Endodermal cell (in vitro differentiated cells): ENCODE results near the gene ZNF74. TPM values are rescaled to one million over a fixed set of nuclear protein-coding genes. Genes with fewer than 3 reads are reported as not detected.
"Not testable (repeated sequence)": the region's sequence is repeated elsewhere in the genome, so short reads cannot be mapped to it uniquely, and the experiment has no call there.

Experiments used
- DNase-seq: peaks from one replicate; pipeline ENCODE4 v3.0.0-alpha.2; 2017
- H3K27ac ChIP-seq: 2 replicates; pipeline ENCODE4 v1.5.1; 2013; ENCODE audit warnings: mild to moderate bottlenecking, low read depth, low read length, moderate library complexity
- H3K27me3 ChIP-seq: 2 replicates; pipeline ENCODE4 v1.6.1; 2013; ENCODE audit warnings: mild to moderate bottlenecking, low read length, moderate library complexity; ENCODE audit not compliant: insufficient read depth, control insufficient read depth, poor library complexity, severe bottlenecking
- H3K36me3 ChIP-seq: 2 replicates; pipeline ENCODE4 v1.7.0; 2013; ENCODE audit warnings: mild to moderate bottlenecking, low read length, moderate library complexity; ENCODE audit not compliant: control insufficient read depth, insufficient read depth
- H3K4me1 ChIP-seq: one replicate; pipeline ENCODE4 v1.7.0; 2013; ENCODE audit warnings: low read length; ENCODE audit not compliant: control insufficient read depth, insufficient read depth
- H3K4me3 ChIP-seq: 2 replicates; pipeline ENCODE4 v1.5.1; 2013; ENCODE audit warnings: mild to moderate bottlenecking, low read length, moderate library complexity
- H3K9ac ChIP-seq: 2 replicates; pipeline ENCODE4 v1.6.1; 2013; ENCODE audit warnings: mild to moderate bottlenecking, low read length, moderate library complexity; ENCODE audit not compliant: poor library complexity, severe bottlenecking; ENCODE audit errors: extremely low read depth
- H3K9me3 ChIP-seq: 2 replicates; pipeline ENCODE4 v1.6.1; 2013; ENCODE audit warnings: mild to moderate bottlenecking, low read length, moderate library complexity; ENCODE audit not compliant: control insufficient read depth
- H3K27ac Mint-ChIP-seq: 2 replicates; pipeline ENCODE4 v1.8.0; 2020; ENCODE audit warnings: mixed read lengths
- H3K27me3 Mint-ChIP-seq: 2 replicates; pipeline ENCODE4 v1.8.0; 2021; ENCODE audit warnings: mild to moderate bottlenecking, mixed read lengths; ENCODE audit not compliant: insufficient read depth
- H3K36me3 Mint-ChIP-seq: 2 replicates; pipeline ENCODE4 v1.8.0; 2020; ENCODE audit warnings: low read depth, mixed read lengths
- H3K4me1 Mint-ChIP-seq: 2 replicates; pipeline ENCODE4 v1.8.0; 2020; ENCODE audit warnings: mixed read lengths
- H3K4me3 Mint-ChIP-seq: 2 replicates; pipeline ENCODE4 v1.8.0; 2020; ENCODE audit warnings: mild to moderate bottlenecking, moderate library complexity, mixed read lengths
- H3K9me3 Mint-ChIP-seq: 2 replicates; pipeline ENCODE4 v1.8.0; 2020; ENCODE audit warnings: mild to moderate bottlenecking, mixed read lengths
- WGBS, 2 experiments: methylation state at CpG; one replicate each; pipeline versions ENCODE4 v1.1.5 to v1.1.7; 2013; ENCODE audit warnings: missing lambda C conversion rate in 2 of 2, mixed read lengths in 1 of 2; ENCODE audit not compliant: insufficient coverage in 1 of 2, insufficient read length in 1 of 2; 5-methylcytosine and 5-hydroxymethylcytosine counted together
- total RNA-seq, 2 donors: library from RNA; stranded (reverse); fragmentation: NEBNext Ultra II Directional in 1 of 2; extraction: Animal tissue kit (Norgen Biotek cat#: 25700) in 1 of 2; gene quantifications; 2 replicates in 1 of 2; 3 replicates in 1 of 2; pipeline ENCODE4 v1.2.1, GENCODE V29; 2021
- TF ChIP-seq, protein P1 (sequence below): fragments of 200-600 bp; sonication (generic); conservative IDR thresholded peaks from 2 replicates; pipeline ENCODE4 v1.5.0; 2021; ENCODE audit warnings: antibody characterized with exemption, mild to moderate bottlenecking

ZNF74 gene
- total RNA-seq, 2 donors from 2014 or later = 36.9 to 41.7 TPM

DNA sequence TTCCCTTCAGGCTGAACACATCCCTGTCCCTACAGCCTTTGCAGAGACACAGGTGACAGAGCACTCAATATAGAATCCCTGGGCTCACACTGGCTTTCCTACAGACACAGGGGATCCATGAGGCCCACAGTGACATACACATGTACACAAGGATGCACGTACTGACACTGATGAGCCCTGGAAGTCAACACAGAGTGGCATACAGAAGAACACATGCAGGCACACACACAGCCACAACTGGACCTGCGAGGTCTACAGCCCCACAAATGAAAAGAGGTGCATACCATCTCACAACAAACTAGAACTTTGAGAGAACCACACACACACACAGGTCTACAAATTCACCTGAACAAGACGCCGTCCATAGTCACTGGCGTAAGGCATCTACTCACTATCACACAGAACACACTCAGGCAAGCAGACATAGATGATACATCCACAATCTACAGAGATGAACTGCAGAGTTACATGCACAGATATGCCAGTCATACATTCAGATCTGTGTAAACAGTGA, 3.5 kb upstream of the ZNF74 start:
- Mint-ChIP-seq H3K36me3 (no peaks in the 10 kb centered on the region), H3K4me3 (no peak overlapping the region), H3K4me1 (peaks cover 11% of the 10 kb centered on the region), H3K27ac (no peak overlapping the region), H3K27me3 (peaks cover 11% of the 10 kb centered on the region), H3K9me3 (peaks cover 8% of the 10 kb centered on the region)
- WGBS, 2 experiments = 92 to 100% methylated on average over 3 to 5 of the region's 5 CpGs
- H3K4me1 ChIP-seq = peaks cover 3% of the 10 kb centered on the region
- no peak overlapping the region for H3K4me3 ChIP-seq
- H3K27me3 ChIP-seq = no peaks in the 10 kb centered on the region
- H3K9ac ChIP-seq = no peak overlapping the region
- H3K27ac ChIP-seq = no peak overlapping the region
- peak; percentile 11 for DNase-seq
- peaks cover 5% of the 10 kb centered on the region for H3K9me3 ChIP-seq
- TF ChIP-seq, protein P1, sequence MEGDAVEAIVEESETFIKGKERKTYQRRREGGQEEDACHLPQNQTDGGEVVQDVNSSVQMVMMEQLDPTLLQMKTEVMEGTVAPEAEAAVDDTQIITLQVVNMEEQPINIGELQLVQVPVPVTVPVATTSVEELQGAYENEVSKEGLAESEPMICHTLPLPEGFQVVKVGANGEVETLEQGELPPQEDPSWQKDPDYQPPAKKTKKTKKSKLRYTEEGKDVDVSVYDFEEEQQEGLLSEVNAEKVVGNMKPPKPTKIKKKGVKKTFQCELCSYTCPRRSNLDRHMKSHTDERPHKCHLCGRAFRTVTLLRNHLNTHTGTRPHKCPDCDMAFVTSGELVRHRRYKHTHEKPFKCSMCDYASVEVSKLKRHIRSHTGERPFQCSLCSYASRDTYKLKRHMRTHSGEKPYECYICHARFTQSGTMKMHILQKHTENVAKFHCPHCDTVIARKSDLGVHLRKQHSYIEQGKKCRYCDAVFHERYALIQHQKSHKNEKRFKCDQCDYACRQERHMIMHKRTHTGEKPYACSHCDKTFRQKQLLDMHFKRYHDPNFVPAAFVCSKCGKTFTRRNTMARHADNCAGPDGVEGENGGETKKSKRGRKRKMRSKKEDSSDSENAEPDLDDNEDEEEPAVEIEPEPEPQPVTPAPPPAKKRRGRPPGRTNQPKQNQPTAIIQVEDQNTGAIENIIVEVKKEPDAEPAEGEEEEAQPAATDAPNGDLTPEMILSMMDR = no peak
- H3K36me3 ChIP-seq = no peaks in the 10 kb centered on the region

DNA sequence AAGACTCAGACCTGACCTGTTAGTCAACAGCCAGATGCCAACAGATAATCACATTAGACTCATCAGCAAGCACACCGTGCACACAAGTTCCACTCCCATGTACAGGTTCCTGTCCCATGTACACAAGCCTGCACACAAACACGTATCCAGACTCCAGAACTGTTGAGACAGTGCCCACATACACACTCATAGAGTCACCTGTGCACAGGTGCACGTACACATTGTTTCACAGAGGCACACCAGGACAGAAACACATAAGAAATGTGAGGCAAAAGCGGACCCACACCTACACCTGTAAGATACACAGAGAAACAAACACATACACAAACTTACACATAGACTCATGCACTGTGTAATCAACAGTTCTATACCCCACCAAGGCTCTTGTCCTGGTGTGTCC, 2.7 kb upstream of the ZNF74 start:
- 89 to 100% methylated on average over 1 to 4 of the region's 4 CpGs for WGBS, 2 experiments
- Histone ChIP-seq H3K9me3 (peaks cover 5% of the 10 kb centered on the region), H3K27ac (no peak overlapping the region), H3K4me1 (peaks cover 7% of the 10 kb centered on the region), H3K27me3 (no peaks in the 10 kb centered on the region), H3K9ac (no peak overlapping the region), H3K4me3 (no peak overlapping the region), H3K36me3 (no peaks in the 10 kb centered on the region)
- TF ChIP-seq, protein P1 = no peak
- Mint-ChIP-seq H3K27me3 (peaks cover 11% of the 10 kb centered on the region), H3K9me3 (peaks cover 8% of the 10 kb centered on the region), H3K36me3 (no peaks in the 10 kb centered on the region), H3K27ac (no peak overlapping the region), H3K4me3 (no peak overlapping the region), H3K4me1 (peaks cover 19% of the 10 kb centered on the region)
- peak; percentile 18 for DNase-seq

DNA sequence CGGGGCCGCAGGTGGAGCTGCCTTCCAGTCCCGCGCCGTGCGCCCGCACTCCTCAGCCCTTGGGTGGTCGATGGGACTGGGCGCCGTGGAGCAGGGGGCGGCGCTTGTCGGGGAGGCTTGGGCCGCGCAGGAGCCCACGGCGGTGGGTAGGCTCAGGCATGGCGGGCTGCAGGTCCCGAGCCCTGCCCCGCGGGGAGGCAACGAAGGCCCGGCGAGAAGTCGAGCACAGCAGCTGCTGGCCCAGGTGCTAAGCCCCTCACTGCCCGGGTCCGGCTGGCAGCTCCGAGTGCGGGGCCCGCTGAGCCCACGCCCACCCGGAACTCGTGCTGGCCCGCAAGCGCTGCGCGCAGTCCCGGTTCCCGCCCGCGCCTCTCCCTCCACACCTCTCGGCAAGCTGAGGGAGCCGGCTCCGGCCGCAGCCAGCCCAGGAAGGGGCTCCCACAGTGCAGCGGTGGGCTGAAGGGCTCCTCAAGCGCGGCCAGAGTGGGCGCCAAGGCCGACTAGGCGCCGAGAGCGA, 1.5 kb upstream of the ZNF74 start:
- not testable (repeated sequence) for H3K4me3 ChIP-seq, H3K27ac ChIP-seq, H3K9me3 ChIP-seq, H3K9ac ChIP-seq, H3K4me1 ChIP-seq, H3K36me3 ChIP-seq, H3K4me3 Mint-ChIP-seq, DNase-seq, H3K36me3 Mint-ChIP-seq, H3K27ac Mint-ChIP-seq, H3K27me3 ChIP-seq, H3K9me3 Mint-ChIP-seq
- H3K4me1 Mint-ChIP-seq = peaks cover 25% of the 10 kb centered on the region
- WGBS, 2 experiments = 98 to 99% methylated on average over 43 to 53 of the region's 53 CpGs
- peaks cover 11% of the 10 kb centered on the region for H3K27me3 Mint-ChIP-seq
